GM21528 (cell line): ENCODE measurements around the gene DNAAF3.
"Not testable (repeated sequence)": the region's sequence is repeated elsewhere in the genome, so short reads cannot be mapped to it uniquely, and the experiment has no call there.

Source experiments
- ATAC-seq: cut with Tn5 transposase; IDR thresholded peaks from one replicate; pipeline ENCODE4 v1.9.1; 2021; ENCODE audit warnings: mild to moderate bottlenecking, moderate library complexity; ENCODE audit not compliant: unreplicated experiment, low FRiP score

The DNAAF3 gene

DNA sequence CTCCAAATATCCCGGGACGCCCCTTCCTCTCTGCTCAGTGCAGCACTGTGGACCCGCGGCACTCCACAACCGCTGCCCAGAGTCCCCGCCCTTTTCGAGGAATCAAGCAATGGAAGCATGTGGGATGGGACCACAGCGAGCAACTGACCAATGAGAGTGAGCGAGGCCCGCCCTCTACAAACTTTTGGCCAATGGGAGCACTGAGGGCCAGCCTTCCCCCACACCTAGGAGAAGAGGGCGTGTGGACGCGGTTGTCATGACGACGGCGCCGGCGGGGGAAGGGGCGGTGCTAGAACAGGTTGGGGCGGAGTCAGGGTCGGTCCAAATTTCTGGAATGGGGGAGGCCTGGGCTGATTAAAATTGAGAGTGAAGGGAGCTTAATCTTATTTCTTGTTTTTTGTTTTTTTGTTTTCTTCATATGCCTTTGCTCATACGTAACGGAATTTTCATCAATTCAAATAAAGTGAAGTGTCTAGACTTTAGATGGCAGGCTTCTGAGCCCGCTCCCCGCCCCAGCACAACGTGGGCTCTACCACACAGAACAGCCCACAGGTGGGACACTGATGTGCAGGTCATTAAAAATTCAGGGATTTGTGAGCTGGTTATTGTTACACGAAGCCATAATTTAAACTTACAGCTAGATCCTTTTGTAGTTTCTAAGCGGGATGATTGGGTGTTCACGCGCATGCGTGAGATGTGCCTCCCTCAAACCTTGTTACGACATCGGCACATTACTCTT is at the start of gene DNAAF3:
Gene DNAAF3, minus strand, starts transcription at position 84 of the 739 bp plus-strand sequence. CDS start 200 bp downstream, outside the sequence.
- peak; percentile 79 for ATAC-seq

DNA sequence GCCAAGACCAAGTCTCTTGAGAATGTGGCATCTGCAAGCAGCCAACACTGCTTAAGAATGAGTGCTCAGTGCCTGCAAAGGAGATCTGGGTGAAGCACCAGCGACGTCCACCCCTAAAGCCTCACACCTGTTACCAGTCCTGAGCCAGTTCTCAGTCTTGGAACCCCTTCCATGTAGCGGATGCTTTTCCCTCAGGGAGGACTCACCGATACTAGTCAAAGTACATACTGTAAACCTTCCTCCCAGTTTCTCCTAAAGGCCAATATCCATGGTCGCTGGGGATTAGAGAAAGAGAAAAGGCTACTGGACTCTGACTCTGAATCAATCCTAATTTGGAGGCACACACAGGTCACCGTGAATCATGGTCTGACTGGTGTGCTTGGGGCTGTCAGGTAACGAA is 47.1 kb upstream of the DNAAF3 start:
- ATAC-seq, result no peak

DNA sequence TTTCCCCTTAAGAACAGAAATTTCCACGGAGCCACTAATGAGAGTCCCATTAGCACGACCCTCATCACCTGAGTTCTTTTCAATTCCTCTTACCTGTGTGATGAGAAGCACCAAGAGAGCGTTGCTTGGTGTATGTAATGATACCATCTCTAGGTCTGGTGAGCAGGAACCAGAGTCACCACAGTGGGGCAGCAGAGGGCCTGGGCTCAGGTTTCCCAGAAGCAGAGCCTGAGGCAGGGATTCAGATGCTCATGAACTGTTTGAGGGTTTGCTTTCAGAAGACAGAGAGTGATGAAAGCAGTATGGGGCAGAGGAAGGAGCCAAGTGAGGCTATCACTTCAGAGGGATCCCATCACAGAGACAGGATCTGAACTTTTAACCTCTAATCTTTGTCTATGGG is 46.0 kb upstream of the DNAAF3 start:
- no peak for ATAC-seq

DNA sequence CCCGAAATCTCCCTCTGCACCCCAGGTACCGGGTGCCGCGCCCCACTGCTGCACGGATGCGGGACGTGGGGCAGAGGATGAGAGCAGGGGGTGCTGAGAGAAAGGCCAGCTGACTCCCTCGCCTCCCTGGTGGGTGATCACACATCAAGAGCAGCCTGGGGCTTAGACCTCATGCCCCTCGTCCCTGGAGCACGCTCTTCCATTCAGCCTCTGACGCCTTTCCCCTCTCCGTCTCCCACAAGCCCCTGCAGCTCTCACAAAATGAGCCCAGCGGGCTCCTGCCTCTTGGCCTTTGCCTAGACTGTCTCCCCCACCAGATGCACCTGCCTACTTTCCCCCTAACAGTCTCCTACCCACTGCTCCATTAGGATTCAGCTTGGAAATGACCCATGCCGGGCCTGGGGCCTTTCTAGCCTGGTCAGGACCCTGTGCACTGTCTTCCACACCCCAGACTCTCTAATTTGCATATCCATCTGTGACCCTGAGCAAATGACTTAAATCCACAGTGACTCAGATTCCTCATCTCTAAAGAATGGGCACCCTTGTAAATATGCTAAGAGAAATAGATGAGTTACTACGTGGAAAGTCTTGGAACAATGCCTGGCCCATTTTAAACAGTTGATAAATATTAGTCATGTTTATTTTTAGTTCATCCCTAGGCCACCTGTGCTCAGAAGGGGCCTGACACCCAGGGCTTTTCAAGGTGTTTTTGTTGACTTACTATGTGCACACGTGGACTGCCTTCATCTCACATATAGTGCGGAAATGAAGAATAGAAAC is 43.5 kb upstream of the DNAAF3 start:
- no peak for ATAC-seq

GRCh38 chr19:55208880-55209692 is 42.7 kb upstream of the DNAAF3 start, which contains the start of gene PTPRH:
Gene PTPRH, minus strand, starts transcription at chr19:55209501. Its CDS starts 68 bp downstream, at chr19:55209433.
- no peak for ATAC-seq

DNA sequence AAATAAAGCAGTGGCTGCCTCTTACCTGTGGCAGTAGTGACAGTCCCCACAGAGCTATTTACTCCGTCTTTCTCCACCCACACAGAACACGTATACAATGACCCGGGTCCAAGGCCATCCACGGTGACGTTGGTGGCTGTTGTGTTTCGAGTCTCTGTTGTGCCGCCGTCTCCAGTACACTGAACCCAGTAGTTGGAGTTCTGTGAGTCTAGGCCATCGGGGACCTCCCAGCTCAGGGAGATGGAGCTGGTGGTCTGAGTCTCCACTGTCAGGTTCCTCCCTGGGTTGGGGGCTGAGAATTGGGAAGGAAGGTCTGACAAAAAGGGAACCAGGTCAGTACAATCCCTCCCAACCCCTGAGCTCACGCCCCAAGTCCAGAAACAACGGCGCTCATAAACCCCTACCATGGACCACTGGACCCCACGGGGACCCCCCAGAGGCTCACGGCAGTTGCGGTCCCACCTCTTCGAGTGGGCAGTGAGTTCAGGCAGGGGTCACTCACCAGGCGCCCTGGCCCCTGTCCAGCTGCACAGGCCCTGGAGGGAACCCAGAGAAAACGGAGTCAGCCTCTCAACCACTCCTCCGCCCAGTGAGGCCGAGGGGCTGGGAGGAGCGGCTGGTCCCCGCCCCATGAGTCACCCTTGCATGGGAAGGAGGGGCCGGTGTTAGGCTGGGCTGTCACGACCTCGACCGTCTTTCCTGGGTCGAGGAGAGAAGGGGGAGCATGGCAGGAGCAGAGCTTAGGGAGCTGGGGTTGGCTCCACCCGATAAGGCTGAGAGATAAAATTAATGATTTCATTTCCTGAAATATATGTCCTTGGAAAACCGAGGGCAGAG is 40.5 kb upstream of the DNAAF3 start:
- no peak for ATAC-seq

DNA sequence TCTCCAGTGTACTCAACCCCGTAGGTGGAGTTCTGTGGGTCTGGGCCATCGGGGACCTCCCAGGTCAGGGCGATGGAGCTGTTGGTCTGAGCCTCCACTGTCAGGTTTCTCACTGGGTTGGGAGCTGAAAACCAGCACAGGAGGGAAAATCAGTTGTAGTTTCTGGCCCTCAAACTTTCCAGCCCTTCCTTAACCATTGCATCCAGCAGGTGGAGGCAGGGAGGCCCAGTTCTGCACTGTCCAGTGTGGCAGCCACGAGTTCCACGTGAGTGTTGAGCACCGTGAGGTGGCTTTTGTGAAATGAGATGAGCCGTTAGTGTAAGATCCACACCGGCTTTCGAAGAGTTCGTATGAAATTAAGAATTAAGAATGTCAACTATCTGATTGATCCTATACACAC is 35.8 kb upstream of the DNAAF3 start:
- ATAC-seq, result not testable (repeated sequence)

GRCh38 chr19:55199620-55200204 is 33.3 kb upstream of the DNAAF3 start:
- no peak for ATAC-seq

DNA sequence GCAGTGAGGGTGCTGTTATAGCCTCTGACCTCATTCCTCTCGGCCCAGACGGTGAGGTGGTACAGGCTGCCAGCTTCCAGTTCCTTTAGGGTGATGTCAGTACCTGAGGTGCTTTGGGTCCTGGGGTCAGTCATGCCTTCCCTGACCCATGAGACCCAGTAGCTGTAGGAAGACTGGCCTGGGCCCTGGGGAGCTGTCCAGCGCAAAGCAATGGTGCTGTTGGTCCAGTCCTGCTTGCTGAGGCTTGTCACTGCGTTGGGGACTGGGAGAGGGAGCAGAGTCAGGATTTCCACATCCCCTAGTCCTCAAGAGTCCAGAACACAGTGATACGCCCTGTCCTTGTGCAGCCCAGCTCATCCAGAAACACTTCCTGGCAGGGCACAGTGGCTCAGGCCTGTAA is 32.2 kb upstream of the DNAAF3 start:
- ATAC-seq, result no peak

- no peak for ATAC-seq
These were observed 31.1 kb upstream of the DNAAF3 start for GRCh38 chr19:55197528-55197927.

- no peak for ATAC-seq
These were observed 30.4 kb upstream of the DNAAF3 start for GRCh38 chr19:55196803-55197202.

GRCh38 chr19:55193481-55193880 is 27.1 kb upstream of the DNAAF3 start:
- no peak for ATAC-seq

GRCh38 chr19:55189403-55189835 is 23.0 kb upstream of the DNAAF3 start:
- ATAC-seq, result no peak

GRCh38 chr19:55188625-55189024 is 22.2 kb upstream of the DNAAF3 start:
- ATAC-seq, result no peak

- no peak for ATAC-seq
These were observed 19.7 kb upstream of the DNAAF3 start for GRCh38 chr19:55186080-55186479.

- ATAC-seq, result no peak
These were observed 15.3 kb upstream of the DNAAF3 start for GRCh38 chr19:55181740-55182139.

DNA sequence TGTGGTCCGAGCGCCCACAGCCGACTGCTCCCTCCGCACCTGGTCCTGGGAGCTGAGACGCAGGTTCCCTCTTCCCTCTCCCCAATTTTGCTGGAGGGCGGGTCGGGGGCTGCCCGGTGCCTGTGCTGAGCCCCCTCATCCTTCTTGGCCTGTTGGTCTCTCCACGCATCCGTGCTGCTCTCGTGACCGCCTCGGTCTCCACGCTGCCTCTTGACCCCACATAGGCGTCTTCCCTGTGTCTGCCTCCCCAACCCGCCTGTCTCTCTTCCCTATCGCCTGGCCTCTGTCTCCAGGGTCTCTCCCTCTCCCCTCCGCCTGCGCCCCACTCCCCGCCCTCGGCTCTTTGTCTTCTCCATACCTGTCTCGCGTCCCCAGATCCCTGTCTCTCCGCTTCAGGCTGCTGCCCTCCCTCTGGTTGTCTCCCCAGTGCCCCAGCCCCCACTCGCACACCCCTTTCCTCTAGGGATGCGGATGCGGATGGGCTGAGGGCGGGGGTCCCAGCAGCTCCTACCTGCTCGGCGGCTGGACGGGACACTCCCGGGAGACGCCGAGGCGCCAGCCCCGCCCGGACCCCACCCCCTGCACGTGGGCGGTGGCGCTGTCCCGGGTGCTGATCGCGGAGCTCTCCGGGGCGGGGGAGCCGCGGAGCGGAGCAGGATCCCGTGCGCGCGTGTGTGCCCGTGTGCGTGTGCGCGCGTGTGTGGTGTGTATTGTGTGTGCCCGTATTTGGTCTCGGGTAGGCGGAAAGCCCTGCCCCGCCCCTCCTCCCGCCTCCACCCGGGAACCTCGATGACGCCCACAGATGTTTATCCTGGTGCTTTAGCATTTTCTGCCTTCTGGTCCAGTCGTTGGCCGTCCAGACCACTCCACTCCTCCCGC is 13.4 kb upstream of the DNAAF3 start, which contains the start of gene SYT5:
Gene SYT5, minus strand, starts transcription at position 684 of the 879 bp plus-strand sequence. CDS start 1,248 bp downstream, outside the sequence.
- peak; percentile 19 for ATAC-seq

GRCh38 chr19:55178781-55179599 is 12.6 kb upstream of the DNAAF3 start:
- peak; percentile 56 for ATAC-seq
